ENCODE results near the gene ZNF846. TPM values are rescaled to one million over a fixed set of nuclear protein-coding genes. Genes with fewer than 3 reads are reported as not detected.

ZNF846 gene
- total and polyA plus RNA-seq, 2 experiments from 2014 or later, result 6.0 to 14.8 TPM

DNA sequence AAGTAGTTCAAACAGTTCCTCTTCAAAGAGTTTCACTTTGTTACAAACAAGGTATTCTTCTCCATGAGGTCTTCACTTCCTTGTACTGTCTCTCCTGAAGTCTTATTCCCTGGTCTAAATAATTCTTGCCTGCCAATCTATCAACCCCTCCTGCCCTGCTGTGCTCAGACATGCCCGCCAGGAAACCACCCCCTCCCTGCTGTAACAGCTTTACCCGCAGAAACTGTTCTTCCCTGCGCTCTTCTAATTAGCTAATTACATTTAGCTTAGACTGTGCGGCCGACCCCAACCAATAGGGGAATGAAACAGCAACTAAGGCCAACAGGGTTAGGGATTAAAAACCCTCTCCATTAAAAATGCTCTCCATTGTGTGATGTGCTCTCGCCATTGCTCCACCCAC is 46.7 kb downstream of the ZNF846 start:
- Histone ChIP-seq H2AFZ (peak overlapping the region; percentile 26), H3K79me2 (replicated peaks; ENCODE audit: insufficient read depth) (no peaks in the 10 kb centered on the region), H3K4me1 (ENCODE audit: insufficient read depth) (peaks cover 6% of the 10 kb centered on the region; the same call in 1 of the 2 replicates), H3K27ac (ENCODE audit: low read depth) (no peak overlapping the region), H3K9me2 (ENCODE audit: insufficient read depth) (no peaks in the 10 kb centered on the region), H3K36me3 (ENCODE audit: insufficient read depth) (peaks cover 3% of the 10 kb centered on the region; the same call in 1 of the 2 replicates), H3K4me2 (no peak overlapping the region), H4K20me1 (replicated peaks; ENCODE audit: insufficient read depth) (no peaks in the 10 kb centered on the region), H3K27me3 (ENCODE audit: insufficient read depth) (no peaks in the 10 kb centered on the region), H3F3A (replicated peaks; ENCODE audit: low read depth) (no peaks in the 10 kb centered on the region), H3K4me3 (no peak overlapping the region)
- Mint-ChIP-seq H3K27ac (peak overlapping the region; percentile 78; the same call in 1 of the 2 replicates), H3K36me3 (ENCODE audit: low read depth) (peaks cover 13% of the 10 kb centered on the region), H3K9me3 (peaks cover 23% of the 10 kb centered on the region), H3K27me3 (ENCODE audit: insufficient read depth, low read depth, poor library complexity) (peaks cover 4% of the 10 kb centered on the region), H3K4me1 (peaks cover 26% of the 10 kb centered on the region), H3K4me3 (no peak overlapping the region)
- DNase-seq (ENCODE audit: low spot score) (peak; percentile 23), ATAC-seq (peak; percentile 66)
- TF ChIP-seq EZH2 (IDR thresholded peaks at IDR 0.05; ENCODE audit: low read depth, unreplicated experiment), result no peak
- TF ChIP-seq JUNB (IDR thresholded peaks at IDR 0.05; ENCODE audit: unreplicated experiment), result no peak
- no peak for TF ChIP-seq ZNF331 (CRISPR knock-in tag; IDR thresholded peaks at IDR 0.05; ENCODE audit: low read depth)
- no peak for TF ChIP-seq POLR2AphosphoS5 (IDR thresholded peaks at IDR 0.05; ENCODE audit: low read depth)
- TF ChIP-seq, protein P1, sequence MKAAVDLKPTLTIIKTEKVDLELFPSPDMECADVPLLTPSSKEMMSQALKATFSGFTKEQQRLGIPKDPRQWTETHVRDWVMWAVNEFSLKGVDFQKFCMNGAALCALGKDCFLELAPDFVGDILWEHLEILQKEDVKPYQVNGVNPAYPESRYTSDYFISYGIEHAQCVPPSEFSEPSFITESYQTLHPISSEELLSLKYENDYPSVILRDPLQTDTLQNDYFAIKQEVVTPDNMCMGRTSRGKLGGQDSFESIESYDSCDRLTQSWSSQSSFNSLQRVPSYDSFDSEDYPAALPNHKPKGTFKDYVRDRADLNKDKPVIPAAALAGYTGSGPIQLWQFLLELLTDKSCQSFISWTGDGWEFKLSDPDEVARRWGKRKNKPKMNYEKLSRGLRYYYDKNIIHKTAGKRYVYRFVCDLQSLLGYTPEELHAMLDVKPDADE (IDR thresholded peaks at IDR 0.05), result no peak
- TF ChIP-seq ZNF462 (CRISPR knock-in tag; IDR thresholded peaks at IDR 0.05), result no peak
- no peak for TF ChIP-seq STAT1 (IDR thresholded peaks at IDR 0.05; ENCODE audit: unreplicated experiment)
- no peak for TF ChIP-seq ZNF114 (CRISPR knock-in tag; IDR thresholded peaks at IDR 0.05)
- TF ChIP-seq EZH2phosphoT487 (IDR thresholded peaks at IDR 0.05; ENCODE audit: unreplicated experiment), result no peak
- TF ChIP-seq CTCF (conservative IDR thresholded peaks at IDR 0.05; ENCODE audit: low read depth in 2 of 2), result no peak
- no peak for TF ChIP-seq CREB1 (CRISPR knock-in tag; IDR thresholded peaks at IDR 0.05; ENCODE audit: low read depth)
- no peak for TF ChIP-seq NANOG (IDR thresholded peaks at IDR 0.05; ENCODE audit: borderline replicate concordance)
- TF ChIP-seq, protein P2, sequence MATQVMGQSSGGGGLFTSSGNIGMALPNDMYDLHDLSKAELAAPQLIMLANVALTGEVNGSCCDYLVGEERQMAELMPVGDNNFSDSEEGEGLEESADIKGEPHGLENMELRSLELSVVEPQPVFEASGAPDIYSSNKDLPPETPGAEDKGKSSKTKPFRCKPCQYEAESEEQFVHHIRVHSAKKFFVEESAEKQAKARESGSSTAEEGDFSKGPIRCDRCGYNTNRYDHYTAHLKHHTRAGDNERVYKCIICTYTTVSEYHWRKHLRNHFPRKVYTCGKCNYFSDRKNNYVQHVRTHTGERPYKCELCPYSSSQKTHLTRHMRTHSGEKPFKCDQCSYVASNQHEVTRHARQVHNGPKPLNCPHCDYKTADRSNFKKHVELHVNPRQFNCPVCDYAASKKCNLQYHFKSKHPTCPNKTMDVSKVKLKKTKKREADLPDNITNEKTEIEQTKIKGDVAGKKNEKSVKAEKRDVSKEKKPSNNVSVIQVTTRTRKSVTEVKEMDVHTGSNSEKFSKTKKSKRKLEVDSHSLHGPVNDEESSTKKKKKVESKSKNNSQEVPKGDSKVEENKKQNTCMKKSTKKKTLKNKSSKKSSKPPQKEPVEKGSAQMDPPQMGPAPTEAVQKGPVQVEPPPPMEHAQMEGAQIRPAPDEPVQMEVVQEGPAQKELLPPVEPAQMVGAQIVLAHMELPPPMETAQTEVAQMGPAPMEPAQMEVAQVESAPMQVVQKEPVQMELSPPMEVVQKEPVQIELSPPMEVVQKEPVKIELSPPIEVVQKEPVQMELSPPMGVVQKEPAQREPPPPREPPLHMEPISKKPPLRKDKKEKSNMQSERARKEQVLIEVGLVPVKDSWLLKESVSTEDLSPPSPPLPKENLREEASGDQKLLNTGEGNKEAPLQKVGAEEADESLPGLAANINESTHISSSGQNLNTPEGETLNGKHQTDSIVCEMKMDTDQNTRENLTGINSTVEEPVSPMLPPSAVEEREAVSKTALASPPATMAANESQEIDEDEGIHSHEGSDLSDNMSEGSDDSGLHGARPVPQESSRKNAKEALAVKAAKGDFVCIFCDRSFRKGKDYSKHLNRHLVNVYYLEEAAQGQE (IDR thresholded peaks at IDR 0.05; ENCODE audit: unreplicated experiment), result no peak
